A549 (cell line): ENCODE results near the gene NEGR1.

Experiments
- EHMT2 ChIP-seq: fragments of 200-600 bp; sonication (generic); IDR thresholded peaks from 2 replicates; pipeline ENCODE4 v1.6.1; 2016; ENCODE audit warnings: antibody characterized with exemption, low read depth, mild to moderate bottlenecking, moderate library complexity
- KDM1A ChIP-seq: fragments of 200-600 bp; sonication (generic); IDR thresholded peaks from 2 replicates; pipeline ENCODE4 v1.6.1; 2016; ENCODE audit warnings: low read depth, mild to moderate bottlenecking
- TF ChIP-seq, protein P1 (sequence below): fragments of >200 bp; sonication (Bioruptor Twin); formaldehyde crosslinking; IDR thresholded peaks from 3 replicates; pipeline ENCODE4 v1.5.1; 2016

DNA sequence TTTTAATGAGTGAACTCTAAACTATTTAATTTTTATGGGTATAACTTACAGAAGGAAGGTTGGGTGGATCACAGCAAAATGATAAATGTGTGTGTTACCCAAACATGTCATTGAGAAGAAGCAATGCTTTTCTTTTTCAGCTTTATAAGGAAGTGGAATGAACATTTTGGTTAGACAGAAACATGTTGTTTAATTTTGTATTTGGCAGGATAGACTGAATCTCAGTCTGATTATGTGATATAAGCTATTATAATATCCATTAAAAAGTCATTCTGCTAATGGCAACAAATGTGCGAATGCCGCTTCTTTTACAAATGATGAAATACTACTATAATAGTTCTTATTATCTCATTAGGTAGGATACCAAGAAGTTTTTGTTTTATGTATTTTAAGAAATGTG lies 919.6 kb downstream of the NEGR1 start:
- TF ChIP-seq KDM1A = no peak
- TF ChIP-seq, protein P1, sequence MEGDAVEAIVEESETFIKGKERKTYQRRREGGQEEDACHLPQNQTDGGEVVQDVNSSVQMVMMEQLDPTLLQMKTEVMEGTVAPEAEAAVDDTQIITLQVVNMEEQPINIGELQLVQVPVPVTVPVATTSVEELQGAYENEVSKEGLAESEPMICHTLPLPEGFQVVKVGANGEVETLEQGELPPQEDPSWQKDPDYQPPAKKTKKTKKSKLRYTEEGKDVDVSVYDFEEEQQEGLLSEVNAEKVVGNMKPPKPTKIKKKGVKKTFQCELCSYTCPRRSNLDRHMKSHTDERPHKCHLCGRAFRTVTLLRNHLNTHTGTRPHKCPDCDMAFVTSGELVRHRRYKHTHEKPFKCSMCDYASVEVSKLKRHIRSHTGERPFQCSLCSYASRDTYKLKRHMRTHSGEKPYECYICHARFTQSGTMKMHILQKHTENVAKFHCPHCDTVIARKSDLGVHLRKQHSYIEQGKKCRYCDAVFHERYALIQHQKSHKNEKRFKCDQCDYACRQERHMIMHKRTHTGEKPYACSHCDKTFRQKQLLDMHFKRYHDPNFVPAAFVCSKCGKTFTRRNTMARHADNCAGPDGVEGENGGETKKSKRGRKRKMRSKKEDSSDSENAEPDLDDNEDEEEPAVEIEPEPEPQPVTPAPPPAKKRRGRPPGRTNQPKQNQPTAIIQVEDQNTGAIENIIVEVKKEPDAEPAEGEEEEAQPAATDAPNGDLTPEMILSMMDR = no peak
- no peak for TF ChIP-seq EHMT2
